Activated T-helper 17 cell treated with anti-CD3 and anti-CD28 coated beads, Interleukin-2, amount 50 U/mL, for 72 hours (primary cell): ENCODE data around the gene IRF5. TPM values are rescaled to one million over a fixed set of nuclear protein-coding genes. Genes with fewer than 3 reads are reported as not detected.
A peak's percentile ranks its signal among the peaks of the same experiment; 100 is the strongest.
"Not testable (repeated sequence)": the region's sequence is repeated elsewhere in the genome, so short reads cannot be mapped to it uniquely, and the experiment has no call there.

ENCODE experiments used
- ATAC-seq: fragments of 150-1000 bp; cut with Tn5 transposase; replicated peaks from 2 replicates; pipeline ENCODE4 v1.10.0; 2021; ENCODE audit warnings: mild to moderate bottlenecking, moderate library complexity
- H3K27ac Mint-ChIP-seq: one replicate; pipeline ENCODE4 v1.8.0; 2022; ENCODE audit warnings: mixed read lengths
- H3K27me3 Mint-ChIP-seq: one replicate; pipeline ENCODE4 v1.8.0; 2022; ENCODE audit warnings: mixed read lengths
- H3K36me3 Mint-ChIP-seq: one replicate; pipeline ENCODE4 v1.8.0; 2022; ENCODE audit warnings: low read depth, mild to moderate bottlenecking, mixed read lengths
- H3K4me1 Mint-ChIP-seq: one replicate; pipeline ENCODE4 v1.8.0; 2022; ENCODE audit warnings: mixed read lengths
- H3K4me3 Mint-ChIP-seq: one replicate; pipeline ENCODE4 v1.8.0; 2022; ENCODE audit warnings: mild to moderate bottlenecking, mixed read lengths
- H3K9me3 Mint-ChIP-seq: one replicate; pipeline ENCODE4 v1.8.0; 2022; ENCODE audit warnings: mixed read lengths
- total RNA-seq, 2 donors: library from RNA; stranded (reverse); gene quantifications; one replicate each; pipeline ENCODE4 v1.2.3, GENCODE V29; 2022

IRF5 gene
- total RNA-seq, 2 donors from 2014 or later = 22.5 to 25.4 TPM

- ATAC-seq = no peak
- H3K9me3 Mint-ChIP-seq = peaks cover 3% of the 10 kb centered on the region
- peaks cover 26% of the 10 kb centered on the region for H3K4me1 Mint-ChIP-seq
- peak overlapping the region; percentile 76 for H3K4me3 Mint-ChIP-seq
- H3K27ac Mint-ChIP-seq = peak overlapping the region; percentile 72
- H3K36me3 Mint-ChIP-seq = no peaks in the 10 kb centered on the region
- H3K27me3 Mint-ChIP-seq = no peaks in the 10 kb centered on the region
Observed at GRCh38 chr7:128936798-128937197, 929 bp upstream of the IRF5 start.

DNA sequence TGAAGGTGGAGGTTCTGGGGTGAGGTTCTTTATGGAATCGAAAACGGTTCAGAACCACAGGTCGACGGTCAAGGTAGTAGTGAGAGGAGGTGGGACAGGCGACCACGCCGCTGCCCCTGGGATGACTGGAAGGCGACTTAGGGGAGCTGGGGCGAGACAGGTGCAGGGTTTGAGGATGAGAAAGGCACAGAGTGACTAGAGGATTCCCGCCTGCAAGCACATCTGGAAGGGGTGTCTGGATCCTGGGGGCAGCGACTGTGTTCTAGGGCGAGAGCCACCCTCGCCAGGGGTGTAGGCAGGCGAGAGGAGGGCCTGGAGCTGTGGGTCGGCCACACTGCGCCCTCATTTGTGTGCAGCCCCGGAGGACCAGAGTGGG lies 468 bp upstream of the IRF5 start:
- Mint-ChIP-seq H3K4me1 (peaks cover 26% of the 10 kb centered on the region), H3K27me3 (no peaks in the 10 kb centered on the region), H3K4me3 (peak overlapping the region; percentile 76), H3K36me3 (no peaks in the 10 kb centered on the region), H3K9me3 (peaks cover 3% of the 10 kb centered on the region), H3K27ac (peak overlapping the region; percentile 72)
- no peak for ATAC-seq

DNA sequence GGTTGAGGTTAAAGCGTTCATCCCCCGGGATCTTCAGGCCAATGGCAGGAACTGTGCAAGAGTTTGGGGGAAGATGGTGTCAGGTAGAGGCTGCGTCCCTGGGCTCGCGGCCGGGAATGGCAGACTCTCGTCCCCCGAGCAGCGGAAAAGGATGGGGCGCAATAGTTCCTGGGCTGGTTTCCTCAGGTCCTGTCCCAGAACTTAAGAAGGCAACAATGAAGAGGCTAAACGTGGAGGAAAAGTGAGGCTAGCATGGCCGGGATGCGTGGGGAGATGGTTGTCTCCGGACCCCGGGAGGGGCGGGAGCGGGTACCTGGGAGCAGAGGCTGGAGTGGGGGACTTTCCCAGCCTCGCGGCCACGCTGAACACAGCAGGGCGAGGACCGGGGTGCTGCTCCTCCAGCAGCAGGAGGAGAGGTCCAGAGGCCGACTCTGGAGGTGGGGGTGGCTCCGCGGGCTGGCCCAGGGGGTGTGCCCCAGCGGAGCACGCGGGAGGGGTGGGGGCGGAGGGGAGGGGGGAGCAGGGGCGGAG lies 882 bp downstream of the IRF5 start:
- Mint-ChIP-seq H3K4me3 (peak overlapping the region; percentile 95), H3K36me3 (peaks cover 5% of the 10 kb centered on the region), H3K27ac (peak overlapping the region; percentile 93), H3K4me1 (peaks cover 20% of the 10 kb centered on the region), H3K9me3 (no peaks in the 10 kb centered on the region), H3K27me3 (no peaks in the 10 kb centered on the region)
- ATAC-seq = peak; percentile 45

DNA sequence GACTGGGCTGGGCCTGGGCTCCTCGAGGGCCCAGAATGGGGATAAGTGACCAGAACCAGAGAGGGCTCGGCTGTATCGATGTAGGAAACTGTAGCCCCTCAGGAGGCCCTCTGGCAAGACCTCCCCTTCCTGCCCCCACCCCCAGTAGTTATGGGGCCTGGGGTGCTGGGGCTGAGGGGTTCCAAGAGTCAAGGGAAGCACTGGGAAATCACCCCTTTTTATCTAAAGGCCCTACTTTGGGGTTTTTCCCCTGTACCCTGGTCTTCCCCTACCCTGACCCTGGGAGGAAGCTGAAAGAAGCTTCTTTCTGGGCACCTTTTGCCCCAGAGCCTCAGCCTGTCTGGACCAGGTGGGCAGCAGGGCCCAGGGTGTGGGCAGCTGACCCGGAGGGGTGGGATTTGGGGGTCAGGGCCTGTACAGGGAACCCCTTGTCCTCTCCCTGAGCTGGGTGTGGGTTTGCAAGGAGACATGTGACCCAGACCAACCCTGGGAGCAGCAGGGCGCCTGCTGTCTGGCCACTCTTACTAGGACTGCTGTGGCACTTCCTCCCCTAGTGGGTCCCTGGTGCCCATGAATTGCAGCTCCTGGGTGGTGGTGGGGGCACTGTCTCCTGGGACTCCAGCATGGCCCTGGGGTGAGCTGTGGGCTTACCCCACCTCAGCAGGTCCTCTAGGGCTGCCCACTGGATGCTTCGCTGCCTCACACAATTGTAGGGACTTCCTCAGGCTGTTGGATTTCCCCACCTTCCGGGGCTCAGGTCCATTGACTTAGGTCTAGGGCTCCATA lies 1.5 kb downstream of the IRF5 start:
- Mint-ChIP-seq H3K9me3 (no peaks in the 10 kb centered on the region), H3K27me3 (no peaks in the 10 kb centered on the region), H3K4me3 (peak overlapping the region; percentile 95), H3K36me3 (peaks cover 11% of the 10 kb centered on the region), H3K27ac (peak overlapping the region; percentile 93), H3K4me1 (peaks cover 19% of the 10 kb centered on the region)
- ATAC-seq = peak; percentile 49

GRCh38 chr7:128939861-128940410 lies 2.2 kb downstream of the IRF5 start:
- H3K4me1 Mint-ChIP-seq = peaks cover 19% of the 10 kb centered on the region
- peaks cover 17% of the 10 kb centered on the region for H3K36me3 Mint-ChIP-seq
- ATAC-seq = no peak
- H3K27ac Mint-ChIP-seq = peak overlapping the region; percentile 72
- no peaks in the 10 kb centered on the region for H3K27me3 Mint-ChIP-seq
- H3K9me3 Mint-ChIP-seq = no peaks in the 10 kb centered on the region
- peak overlapping the region; percentile 95 for H3K4me3 Mint-ChIP-seq

- H3K36me3 Mint-ChIP-seq = peaks cover 25% of the 10 kb centered on the region
- peak; percentile 26 for ATAC-seq
- no peaks in the 10 kb centered on the region for H3K27me3 Mint-ChIP-seq
- H3K4me3 Mint-ChIP-seq = peak overlapping the region; percentile 95
- peaks cover 19% of the 10 kb centered on the region for H3K4me1 Mint-ChIP-seq
- H3K9me3 Mint-ChIP-seq = no peaks in the 10 kb centered on the region
- peak overlapping the region; percentile 72 for H3K27ac Mint-ChIP-seq
Observed at GRCh38 chr7:128940494-128941322, 3.0 kb downstream of the IRF5 start.

- H3K4me3 Mint-ChIP-seq = peak overlapping the region; percentile 95
- peak overlapping the region; percentile 72 for H3K27ac Mint-ChIP-seq
- H3K9me3 Mint-ChIP-seq = no peaks in the 10 kb centered on the region
- H3K27me3 Mint-ChIP-seq = no peaks in the 10 kb centered on the region
- ATAC-seq = no peak
- peaks cover 19% of the 10 kb centered on the region for H3K4me1 Mint-ChIP-seq
- H3K36me3 Mint-ChIP-seq = peaks cover 25% of the 10 kb centered on the region
Observed at GRCh38 chr7:128941323-128941890, 3.7 kb downstream of the IRF5 start.

- H3K27ac Mint-ChIP-seq = no peak overlapping the region
- H3K4me3 Mint-ChIP-seq = no peak overlapping the region
- H3K27me3 Mint-ChIP-seq = no peaks in the 10 kb centered on the region
- peaks cover 18% of the 10 kb centered on the region for H3K4me1 Mint-ChIP-seq
- H3K9me3 Mint-ChIP-seq = no peaks in the 10 kb centered on the region
- no peak for ATAC-seq
- H3K36me3 Mint-ChIP-seq = peaks cover 25% of the 10 kb centered on the region
Observed at GRCh38 chr7:128941946-128942526, 4.3 kb downstream of the IRF5 start.

DNA sequence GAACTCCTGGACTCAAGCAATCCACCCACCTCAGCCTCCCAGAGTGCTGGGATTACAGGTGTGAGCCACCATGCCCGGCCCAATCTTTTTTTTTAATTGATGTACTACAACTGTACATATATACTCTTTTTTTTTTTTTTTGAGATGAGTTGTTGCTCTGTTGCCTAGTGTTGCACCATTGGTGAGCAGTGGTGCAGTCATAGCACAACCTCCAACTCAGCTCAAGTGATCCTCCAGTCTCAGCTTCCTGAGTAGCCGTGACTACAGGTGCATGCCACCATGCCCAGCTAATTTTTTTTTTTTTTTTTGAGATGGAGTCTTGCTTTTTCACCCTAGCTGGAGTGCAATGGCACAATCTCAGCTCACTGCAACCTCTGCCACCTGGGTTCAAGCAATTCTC lies 5.5 kb downstream of the IRF5 start:
- not testable (repeated sequence) for H3K27ac Mint-ChIP-seq, H3K4me3 Mint-ChIP-seq, H3K27me3 Mint-ChIP-seq, H3K9me3 Mint-ChIP-seq
- Mint-ChIP-seq H3K36me3 (peaks cover 29% of the 10 kb centered on the region), H3K4me1 (peaks cover 15% of the 10 kb centered on the region)
- ATAC-seq = peak; percentile 34

DNA sequence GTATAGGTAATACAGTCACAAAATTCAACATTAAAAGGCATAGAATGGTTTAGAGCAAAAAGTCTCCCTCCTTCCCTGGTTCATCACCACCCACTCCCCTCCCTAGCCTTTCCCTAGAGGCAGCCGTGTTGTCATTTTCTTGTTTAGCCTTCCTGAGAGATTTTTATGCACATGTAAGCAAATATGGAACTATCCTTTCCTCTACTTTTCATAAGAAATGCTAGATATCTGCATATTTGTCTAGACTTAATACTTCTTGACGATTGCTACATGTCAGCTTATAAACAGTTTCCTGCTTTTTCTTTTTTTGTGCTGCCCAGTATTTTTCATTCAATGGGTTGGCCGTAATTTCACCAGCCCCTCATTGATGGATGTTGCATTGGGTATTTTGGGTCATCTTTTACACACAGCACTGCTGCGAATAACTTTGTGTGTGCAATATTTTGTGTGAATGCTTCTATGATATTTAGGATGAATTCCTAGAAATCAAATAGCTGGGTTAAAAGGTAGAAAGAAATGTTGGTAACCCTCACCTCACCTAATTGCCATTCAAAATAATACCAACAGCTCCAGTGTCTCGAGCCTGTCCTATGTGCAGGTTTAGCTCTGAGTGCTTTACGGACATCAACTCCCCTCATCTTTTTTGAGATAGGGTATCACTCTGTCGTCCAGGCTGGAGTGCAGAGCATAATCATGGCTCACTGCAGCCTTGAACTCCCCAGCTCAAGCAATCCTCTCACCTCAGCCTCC lies 6.9 kb downstream of the IRF5 start:
- no peak for ATAC-seq
- Mint-ChIP-seq H3K27me3 (no peaks in the 10 kb centered on the region), H3K4me1 (peaks cover 9% of the 10 kb centered on the region), H3K9me3 (no peaks in the 10 kb centered on the region), H3K27ac (no peak overlapping the region), H3K36me3 (peaks cover 41% of the 10 kb centered on the region), H3K4me3 (no peak overlapping the region)

DNA sequence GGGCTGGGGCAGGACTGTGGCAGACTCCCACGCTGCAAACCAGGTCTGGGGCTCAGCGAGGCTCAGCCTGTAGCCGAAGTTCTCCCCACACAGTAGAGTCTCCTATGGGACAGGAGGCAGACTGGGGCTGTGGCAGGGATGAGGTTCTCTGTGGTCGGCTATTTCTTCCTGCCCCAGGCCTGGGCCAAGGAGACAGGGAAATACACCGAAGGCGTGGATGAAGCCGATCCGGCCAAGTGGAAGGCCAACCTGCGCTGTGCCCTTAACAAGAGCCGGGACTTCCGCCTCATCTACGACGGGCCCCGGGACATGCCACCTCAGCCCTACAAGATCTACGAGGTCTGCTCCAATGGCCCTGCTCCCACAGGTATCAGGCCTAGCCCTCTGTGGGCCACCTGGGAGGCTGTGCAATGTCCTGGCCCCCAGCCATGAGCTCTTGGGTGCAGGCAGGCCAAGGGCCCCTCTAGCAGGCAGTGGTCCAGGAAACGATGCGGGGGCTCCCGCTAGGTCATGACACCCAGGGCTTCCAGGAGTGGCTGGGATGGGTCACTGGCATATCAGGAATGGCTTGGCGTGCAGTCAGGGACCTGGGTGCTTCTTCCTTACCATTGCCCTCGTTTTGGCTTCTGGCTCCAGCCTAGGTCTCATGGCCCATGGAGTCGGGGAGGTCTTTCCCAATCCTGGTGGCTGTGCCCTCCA lies 8.1 kb downstream of the IRF5 start:
- H3K27ac Mint-ChIP-seq = no peak overlapping the region
- no peak overlapping the region for H3K4me3 Mint-ChIP-seq
- peaks cover 52% of the 10 kb centered on the region for H3K36me3 Mint-ChIP-seq
- no peaks in the 10 kb centered on the region for H3K27me3 Mint-ChIP-seq
- ATAC-seq = no peak
- peaks cover 7% of the 10 kb centered on the region for H3K4me1 Mint-ChIP-seq
- H3K9me3 Mint-ChIP-seq = no peaks in the 10 kb centered on the region

DNA sequence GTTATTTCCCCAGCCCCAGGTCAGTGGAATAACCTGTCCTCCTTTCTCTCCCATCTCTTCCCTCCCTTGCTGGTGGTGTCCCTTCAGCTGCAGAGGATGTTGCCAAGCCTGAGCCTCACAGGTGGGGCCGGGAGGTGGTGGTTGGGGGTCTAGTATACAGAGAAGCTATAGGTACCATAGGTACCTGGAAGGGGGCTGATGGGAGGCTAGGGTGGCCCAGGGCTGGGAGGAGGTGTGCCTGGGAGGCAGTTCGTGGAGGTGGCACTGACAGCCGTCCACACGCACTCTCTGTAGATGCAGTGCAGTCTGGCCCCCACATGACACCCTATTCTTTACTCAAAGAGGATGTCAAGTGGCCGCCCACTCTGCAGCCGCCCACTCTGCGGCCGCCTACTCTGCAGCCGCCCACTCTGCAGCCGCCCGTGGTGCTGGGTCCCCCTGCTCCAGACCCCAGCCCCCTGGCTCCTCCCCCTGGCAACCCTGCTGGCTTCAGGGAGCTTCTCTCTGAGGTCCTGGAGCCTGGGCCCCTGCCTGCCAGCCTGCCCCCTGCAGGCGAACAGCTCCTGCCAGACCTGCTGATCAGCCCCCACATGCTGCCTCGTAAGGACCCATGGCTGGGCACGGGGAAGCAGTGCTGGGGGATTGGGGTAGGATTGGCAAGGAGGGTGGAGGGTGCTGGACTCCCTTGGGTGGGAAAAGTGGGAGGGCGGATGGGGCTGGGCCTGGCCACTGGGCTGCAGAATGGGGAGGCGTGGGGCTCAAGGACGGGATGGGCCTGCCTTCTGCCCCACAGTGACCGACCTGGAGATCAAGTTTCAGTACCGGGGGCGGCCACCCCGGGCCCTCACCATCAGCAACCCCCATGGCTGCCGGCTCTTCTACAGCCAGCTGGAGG lies 9.5 kb downstream of the IRF5 start:
- H3K4me1 Mint-ChIP-seq = no peaks in the 10 kb centered on the region
- H3K27me3 Mint-ChIP-seq = no peaks in the 10 kb centered on the region
- no peak for ATAC-seq
- no peak overlapping the region for H3K4me3 Mint-ChIP-seq
- no peaks in the 10 kb centered on the region for H3K9me3 Mint-ChIP-seq
- no peak overlapping the region for H3K27ac Mint-ChIP-seq
- H3K36me3 Mint-ChIP-seq = peaks cover 66% of the 10 kb centered on the region
